ENCODE measurements around the gene RHEBL1. TPM values are rescaled to one million over a fixed set of nuclear protein-coding genes. Genes with fewer than 3 reads are reported as not detected.

Gene RHEBL1
- total RNA-seq, 1 experiment from 2014 or later: 9.0 TPM

DNA sequence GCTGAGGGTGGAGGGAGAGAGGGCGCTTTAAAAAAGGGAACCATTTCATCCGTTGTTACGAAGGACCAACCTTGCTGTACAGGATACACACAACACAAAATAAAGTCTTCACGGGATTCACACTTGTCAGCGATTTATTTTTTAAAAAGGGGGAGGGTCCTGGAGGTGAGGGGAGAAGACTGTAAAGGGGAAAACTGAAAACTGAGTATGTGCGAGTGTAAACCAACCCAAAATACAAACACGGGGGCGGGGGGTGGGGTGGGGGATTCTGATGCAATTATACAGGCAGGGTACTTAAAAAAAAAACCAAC, 50.7 kb downstream of the RHEBL1 start:
- no peak for DNase-seq (ENCODE audit: low spot score)
- Mint-ChIP-seq H3K36me3 (peaks cover 17% of the 10 kb centered on the region), H3K4me3 (peak overlapping the region; percentile 91), H3K27me3 (ENCODE audit: low read depth) (peaks cover 6% of the 10 kb centered on the region), H3K4me1 (peaks cover 16% of the 10 kb centered on the region), H3K27ac (peak overlapping the region; percentile 99), H3K9me3 (no peaks in the 10 kb centered on the region)
- ChIA-PET CTCF (interaction anchor here (0.6 to 4.1 kb wide), 11 partner anchors 9 to 819 kb away, joined by 3 to 98 read pairs (median 8); partner anchors contain the start of genes DDN, FKBP11 and WNT1), POLR2A (interaction anchor here (1.2 to 1.5 kb wide), 2 partner anchors 37 to 62 kb away, joined by 6 to 7 read pairs; partner anchors contain the start of gene ARF3)
- 0 out of 2 replicates have a peak, but pooled peaks have one; percentile 1 for ATAC-seq
- TF ChIP-seq ZNF232 (CRISPR knock-in tag; IDR thresholded peaks at IDR 0.05): no peak
- TF ChIP-seq SMAD4 (CRISPR knock-in tag; IDR thresholded peaks at IDR 0.05): no peak
- no peak for TF ChIP-seq RELA (CRISPR knock-in tag; IDR thresholded peaks at IDR 0.05; ENCODE audit: borderline replicate concordance)

DNA sequence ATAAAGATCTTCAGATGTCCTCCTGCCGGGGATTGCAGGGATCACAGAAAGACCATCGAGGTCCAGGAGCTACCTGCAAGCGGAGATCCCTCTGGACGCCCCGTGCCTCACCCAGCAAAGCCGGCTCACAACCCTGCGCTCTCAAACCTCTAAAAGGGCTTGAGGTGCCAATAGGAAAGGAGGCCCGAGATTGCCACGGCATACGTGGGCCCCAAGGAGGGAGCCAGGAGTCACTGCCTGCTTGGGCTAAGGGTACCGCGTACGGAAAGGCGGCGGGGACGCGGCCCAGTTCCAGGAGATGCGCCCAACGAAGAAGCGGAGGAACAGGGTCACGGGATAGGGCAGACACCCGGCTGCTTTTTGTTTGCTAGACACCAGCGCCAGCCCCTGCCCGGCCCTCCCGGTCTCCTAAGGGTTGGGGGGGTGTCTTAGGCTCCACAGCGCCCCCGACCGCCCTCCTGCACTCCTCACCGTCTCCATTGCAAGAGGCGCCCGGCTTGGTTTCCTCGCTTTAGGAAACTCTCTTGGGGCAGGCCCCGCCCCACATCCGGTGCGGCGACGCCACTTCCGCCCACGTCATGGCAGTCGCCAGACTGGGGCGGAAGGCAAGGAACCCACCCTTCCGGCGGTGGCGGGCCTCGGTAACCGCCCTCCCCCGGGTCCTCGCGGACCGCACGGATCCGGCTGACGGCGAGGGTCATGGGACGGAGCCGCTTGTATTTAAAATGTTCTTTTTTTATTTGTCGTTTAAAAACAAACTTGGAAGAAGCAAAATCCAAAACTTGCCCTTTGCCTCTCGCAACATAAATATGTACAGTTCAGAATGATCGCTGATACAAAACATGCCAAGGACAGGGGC, 51.3 kb downstream of the RHEBL1 start, which contains the start of gene PRKAG1:
Gene PRKAG1, minus strand, starts transcription at position 516 of the 859 bp plus-strand sequence. Its CDS starts 36 bp downstream, at position 480.
- Mint-ChIP-seq H3K27ac (peak within 1 kb of the TSS; percentile 99), H3K4me3 (peak within 1 kb of the TSS; percentile 91), H3K9me3 (no peaks in the 10 kb centered on the region), H3K36me3 (peaks cover 17% of the 10 kb centered on the region), H3K27me3 (ENCODE audit: low read depth) (peaks cover 6% of the 10 kb centered on the region), H3K4me1 (peaks cover 16% of the 10 kb centered on the region)
- peak; percentile 97 for DNase-seq (ENCODE audit: low spot score)
- CTCF ChIA-PET: interaction anchor here (0.6 to 4.1 kb wide), 19 partner anchors 9 to 229 kb away, joined by 3 to 98 read pairs (median 6); partner anchors contain the start of genes ADCY6, ARF3, DDN and WNT10B
- POLR2A ChIA-PET: interaction anchor here (0.5 to 1.5 kb wide), 3 partner anchors 22 to 257 kb away, joined by 3 to 6 read pairs (median 5); no protein-coding TSS in a partner anchor
- peak; percentile 94 for ATAC-seq
- 0 out of 2 replicates have a peak, but pooled peaks have one; percentile 63 for TF ChIP-seq NR3C1 (CRISPR knock-in tag; conservative IDR thresholded peaks at IDR 0.05; ENCODE audit: low read depth)
- no peak for TF ChIP-seq OVOL2 (CRISPR knock-in tag; IDR thresholded peaks at IDR 0.05; ENCODE audit: borderline replicate concordance)
- TF ChIP-seq AFF4 (CRISPR knock-in tag; IDR thresholded peaks at IDR 0.05; ENCODE audit: borderline replicate concordance): peak; percentile 83; the same call in 1 of the 2 replicates
- TF ChIP-seq JUN (CRISPR knock-in tag; IDR thresholded peaks at IDR 0.05): 0 out of 2 replicates have a peak, but pooled peaks have one; percentile 30
- TF ChIP-seq EMX1 (CRISPR knock-in tag; IDR thresholded peaks at IDR 0.05): 0 out of 2 replicates have a peak, but pooled peaks have one; percentile 28
- TF ChIP-seq TP53 (CRISPR knock-in tag; IDR thresholded peaks at IDR 0.05): peak; percentile 84; the same call in 1 of the 2 replicates
- TF ChIP-seq MAX (CRISPR knock-in tag; IDR thresholded peaks at IDR 0.05): peak; percentile 79
- peak; percentile 79; the same call in 1 of the 2 replicates for TF ChIP-seq E2F1 (CRISPR knock-in tag; IDR thresholded peaks at IDR 0.05)
- TF ChIP-seq CREM (CRISPR knock-in tag; IDR thresholded peaks at IDR 0.05): peak; percentile 92
- TF ChIP-seq, protein P1, sequence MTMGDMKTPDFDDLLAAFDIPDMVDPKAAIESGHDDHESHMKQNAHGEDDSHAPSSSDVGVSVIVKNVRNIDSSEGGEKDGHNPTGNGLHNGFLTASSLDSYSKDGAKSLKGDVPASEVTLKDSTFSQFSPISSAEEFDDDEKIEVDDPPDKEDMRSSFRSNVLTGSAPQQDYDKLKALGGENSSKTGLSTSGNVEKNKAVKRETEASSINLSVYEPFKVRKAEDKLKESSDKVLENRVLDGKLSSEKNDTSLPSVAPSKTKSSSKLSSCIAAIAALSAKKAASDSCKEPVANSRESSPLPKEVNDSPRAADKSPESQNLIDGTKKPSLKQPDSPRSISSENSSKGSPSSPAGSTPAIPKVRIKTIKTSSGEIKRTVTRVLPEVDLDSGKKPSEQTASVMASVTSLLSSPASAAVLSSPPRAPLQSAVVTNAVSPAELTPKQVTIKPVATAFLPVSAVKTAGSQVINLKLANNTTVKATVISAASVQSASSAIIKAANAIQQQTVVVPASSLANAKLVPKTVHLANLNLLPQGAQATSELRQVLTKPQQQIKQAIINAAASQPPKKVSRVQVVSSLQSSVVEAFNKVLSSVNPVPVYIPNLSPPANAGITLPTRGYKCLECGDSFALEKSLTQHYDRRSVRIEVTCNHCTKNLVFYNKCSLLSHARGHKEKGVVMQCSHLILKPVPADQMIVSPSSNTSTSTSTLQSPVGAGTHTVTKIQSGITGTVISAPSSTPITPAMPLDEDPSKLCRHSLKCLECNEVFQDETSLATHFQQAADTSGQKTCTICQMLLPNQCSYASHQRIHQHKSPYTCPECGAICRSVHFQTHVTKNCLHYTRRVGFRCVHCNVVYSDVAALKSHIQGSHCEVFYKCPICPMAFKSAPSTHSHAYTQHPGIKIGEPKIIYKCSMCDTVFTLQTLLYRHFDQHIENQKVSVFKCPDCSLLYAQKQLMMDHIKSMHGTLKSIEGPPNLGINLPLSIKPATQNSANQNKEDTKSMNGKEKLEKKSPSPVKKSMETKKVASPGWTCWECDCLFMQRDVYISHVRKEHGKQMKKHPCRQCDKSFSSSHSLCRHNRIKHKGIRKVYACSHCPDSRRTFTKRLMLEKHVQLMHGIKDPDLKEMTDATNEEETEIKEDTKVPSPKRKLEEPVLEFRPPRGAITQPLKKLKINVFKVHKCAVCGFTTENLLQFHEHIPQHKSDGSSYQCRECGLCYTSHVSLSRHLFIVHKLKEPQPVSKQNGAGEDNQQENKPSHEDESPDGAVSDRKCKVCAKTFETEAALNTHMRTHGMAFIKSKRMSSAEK (CRISPR knock-in tag; IDR thresholded peaks at IDR 0.05; ENCODE audit: borderline replicate concordance): peak; percentile 30; the same call in 1 of the 2 replicates
- TF ChIP-seq ETV6 (CRISPR knock-in tag; IDR thresholded peaks at IDR 0.05): peak; percentile 42; the same call in 1 of the 2 replicates
- TF ChIP-seq USF2 (CRISPR knock-in tag; IDR thresholded peaks at IDR 0.05): peak; percentile 37; the same call in 1 of the 2 replicates
- TF ChIP-seq MYBL2 (CRISPR knock-in tag; IDR thresholded peaks at IDR 0.05): no peak
- TF ChIP-seq SP1 (CRISPR knock-in tag; conservative IDR thresholded peaks at IDR 0.05): peak; percentile 95
- no peak for TF ChIP-seq JAZF1 (CRISPR knock-in tag; IDR thresholded peaks at IDR 0.05)
- no peak for TF ChIP-seq NR2C2 (CRISPR knock-in tag; IDR thresholded peaks at IDR 0.05)
- peak; percentile 52; the same call in 1 of the 2 replicates for TF ChIP-seq FOXP1 (CRISPR knock-in tag; IDR thresholded peaks at IDR 0.05; ENCODE audit: borderline replicate concordance)
- no peak for TF ChIP-seq ZNF219 (CRISPR knock-in tag; IDR thresholded peaks at IDR 0.05; ENCODE audit: borderline replicate concordance)
